ENCODE measurements around the gene PDGFD. TPM values are rescaled to one million over a fixed set of nuclear protein-coding genes. Genes with fewer than 3 reads are reported as not detected.

Gene PDGFD
- total RNA-seq, 1 experiment from 2014 or later, result 1.7 TPM

DNA sequence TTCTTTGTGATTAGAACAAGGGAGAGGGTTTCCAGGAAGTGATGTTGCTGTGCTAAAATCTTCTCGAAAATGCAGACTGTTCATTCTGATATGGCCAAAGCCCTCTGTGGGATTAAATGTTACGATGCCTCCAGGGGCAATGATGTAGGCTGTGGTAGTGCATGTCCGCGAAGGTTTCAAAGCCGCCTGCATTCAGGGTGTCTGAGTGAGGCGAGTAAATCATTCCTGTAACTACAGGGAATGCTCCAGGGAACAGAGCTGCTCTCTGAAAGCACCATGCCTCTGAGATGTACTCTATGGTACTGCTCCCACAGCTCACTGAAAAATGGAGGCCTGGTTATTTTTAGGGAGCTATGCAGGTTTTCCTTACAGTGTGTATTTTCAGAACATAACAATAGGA lies 21.2 kb downstream of the PDGFD start:
- Histone ChIP-seq H3K27me3 (ENCODE audit: insufficient read depth, low read length) (no peaks in the 10 kb centered on the region), H3K14ac (ENCODE audit: insufficient read depth, low read length) (no peak overlapping the region; the same call in 1 of the 2 replicates), H3K4me2 (ENCODE audit: insufficient read depth, insufficient read length, low read length) (no peak overlapping the region)

More for the DNA sequence above, 21.2 kb downstream of the PDGFD start:
- no peaks in the 10 kb centered on the region for H3K79me2 ChIP-seq (ENCODE audit: insufficient read depth, low read length)
- H2BK20ac ChIP-seq (ENCODE audit: low read depth, low read length, poor library complexity, severe bottlenecking), result no peak overlapping the region
- no peak overlapping the region for H3K56ac ChIP-seq (ENCODE audit: insufficient read length, low read depth, low read length)
- no peaks in the 10 kb centered on the region for H3K23me2 ChIP-seq (ENCODE audit: insufficient read length, low read depth, low read length, poor library complexity, severe bottlenecking)
- WGBS (ENCODE audit: extremely low coverage, insufficient read length, low lambda C conversion rate), result no CpG with 5 or more reads among the region's 6 CpGs
- Mint-ChIP-seq H3K4me3 (no peak overlapping the region), H3K9me3 (no peaks in the 10 kb centered on the region), H3K4me1 (peaks cover 4 to 5% of the 10 kb centered on the region in 2 experiments), H3K27me3 (ENCODE audit: low read depth) (no peaks in the 10 kb centered on the region), H3K27ac (no peak overlapping the region), H3K36me3 (ENCODE audit: insufficient read depth in 1 of 3, low read depth in 3 of 3) (no peaks in the 10 kb centered on the region)
- DNase-seq, result no peak
- no peak overlapping the region for H2BK5ac ChIP-seq (ENCODE audit: insufficient read length, low read length)
- H3K9ac ChIP-seq (ENCODE audit: extremely low read depth, insufficient read length, low read length), result no peak overlapping the region
- H3K4ac ChIP-seq (ENCODE audit: low read depth, low read length), result no peak overlapping the region
- H3K27ac ChIP-seq (ENCODE audit: insufficient read length, low read depth, low read length), result no peak overlapping the region
- H3T11ph ChIP-seq (ENCODE audit: low read length), result no peak overlapping the region
- H3K23ac ChIP-seq (ENCODE audit: insufficient read length, low read depth, low read length), result no peak overlapping the region
- H3K79me1 ChIP-seq (ENCODE audit: insufficient read depth, low read depth, low read length, poor library complexity, severe bottlenecking), result no peaks in the 10 kb centered on the region
- H4K8ac ChIP-seq (replicated peaks; ENCODE audit: insufficient read length, low read depth, low read length), result no peak overlapping the region
- H3K4me1 ChIP-seq (ENCODE audit: insufficient read depth, low read length), result no peaks in the 10 kb centered on the region
- no peak overlapping the region for H2BK15ac ChIP-seq (ENCODE audit: low read depth, low read length)
- no peak overlapping the region for H2BK12ac ChIP-seq (ENCODE audit: insufficient read length, low read depth, low read length)
- H4K91ac ChIP-seq (ENCODE audit: insufficient read length, low read depth, low read length), result no peak overlapping the region
- H4K5ac ChIP-seq (ENCODE audit: insufficient read length, low read depth, low read length), result no peak overlapping the region
- H2AK5ac ChIP-seq (ENCODE audit: insufficient read length, low read length), result no peak overlapping the region
- H4K20me1 ChIP-seq (ENCODE audit: control insufficient read depth, insufficient read depth, insufficient read length), result no peaks in the 10 kb centered on the region
- H3K18ac ChIP-seq (ENCODE audit: insufficient read length, low read depth, low read length), result no peak overlapping the region
- no peak overlapping the region for H2BK120ac ChIP-seq (ENCODE audit: low read depth, low read length, poor library complexity, severe bottlenecking)
- H2AFZ ChIP-seq (ENCODE audit: low read length), result no peak overlapping the region
- no peaks in the 10 kb centered on the region for H3K9me3 ChIP-seq (ENCODE audit: control insufficient read depth, low read depth, low read length)
- no peak for TF ChIP-seq CTCF (conservative IDR thresholded peaks at IDR 0.05)
